Measurements from ENCODE around the gene TSHZ2. TPM values are rescaled to one million over a fixed set of nuclear protein-coding genes. Genes with fewer than 3 reads are reported as not detected.

The TSHZ2 gene
- total and polyA plus RNA-seq, 9 of the 15 experiments (the other 6 are each of a cell fraction or from before 2014, with no cell fraction given): 0.03 to 0.20 (median 0.05) TPM; not detected in 4

DNA sequence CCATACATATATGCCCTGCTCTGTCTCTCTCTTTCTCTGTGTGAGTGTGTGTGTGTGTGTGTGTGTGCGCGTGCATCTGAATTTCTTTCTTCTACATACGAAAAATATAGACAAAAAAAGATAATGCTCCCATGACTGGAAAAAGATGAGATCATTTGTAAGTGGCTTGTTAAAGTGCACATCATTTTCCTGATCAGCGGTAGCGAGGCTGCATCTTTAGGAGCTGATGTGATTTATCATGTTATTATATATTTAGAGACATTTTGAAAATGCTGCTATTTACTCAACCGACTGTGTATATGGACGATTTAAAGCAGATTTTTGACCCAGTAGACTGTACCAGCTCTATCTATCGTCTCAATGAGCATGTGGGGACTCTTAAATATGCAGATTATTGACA, 265.3 kb downstream of the TSHZ2 start (continued):
- TF ChIP-seq, protein P1, sequence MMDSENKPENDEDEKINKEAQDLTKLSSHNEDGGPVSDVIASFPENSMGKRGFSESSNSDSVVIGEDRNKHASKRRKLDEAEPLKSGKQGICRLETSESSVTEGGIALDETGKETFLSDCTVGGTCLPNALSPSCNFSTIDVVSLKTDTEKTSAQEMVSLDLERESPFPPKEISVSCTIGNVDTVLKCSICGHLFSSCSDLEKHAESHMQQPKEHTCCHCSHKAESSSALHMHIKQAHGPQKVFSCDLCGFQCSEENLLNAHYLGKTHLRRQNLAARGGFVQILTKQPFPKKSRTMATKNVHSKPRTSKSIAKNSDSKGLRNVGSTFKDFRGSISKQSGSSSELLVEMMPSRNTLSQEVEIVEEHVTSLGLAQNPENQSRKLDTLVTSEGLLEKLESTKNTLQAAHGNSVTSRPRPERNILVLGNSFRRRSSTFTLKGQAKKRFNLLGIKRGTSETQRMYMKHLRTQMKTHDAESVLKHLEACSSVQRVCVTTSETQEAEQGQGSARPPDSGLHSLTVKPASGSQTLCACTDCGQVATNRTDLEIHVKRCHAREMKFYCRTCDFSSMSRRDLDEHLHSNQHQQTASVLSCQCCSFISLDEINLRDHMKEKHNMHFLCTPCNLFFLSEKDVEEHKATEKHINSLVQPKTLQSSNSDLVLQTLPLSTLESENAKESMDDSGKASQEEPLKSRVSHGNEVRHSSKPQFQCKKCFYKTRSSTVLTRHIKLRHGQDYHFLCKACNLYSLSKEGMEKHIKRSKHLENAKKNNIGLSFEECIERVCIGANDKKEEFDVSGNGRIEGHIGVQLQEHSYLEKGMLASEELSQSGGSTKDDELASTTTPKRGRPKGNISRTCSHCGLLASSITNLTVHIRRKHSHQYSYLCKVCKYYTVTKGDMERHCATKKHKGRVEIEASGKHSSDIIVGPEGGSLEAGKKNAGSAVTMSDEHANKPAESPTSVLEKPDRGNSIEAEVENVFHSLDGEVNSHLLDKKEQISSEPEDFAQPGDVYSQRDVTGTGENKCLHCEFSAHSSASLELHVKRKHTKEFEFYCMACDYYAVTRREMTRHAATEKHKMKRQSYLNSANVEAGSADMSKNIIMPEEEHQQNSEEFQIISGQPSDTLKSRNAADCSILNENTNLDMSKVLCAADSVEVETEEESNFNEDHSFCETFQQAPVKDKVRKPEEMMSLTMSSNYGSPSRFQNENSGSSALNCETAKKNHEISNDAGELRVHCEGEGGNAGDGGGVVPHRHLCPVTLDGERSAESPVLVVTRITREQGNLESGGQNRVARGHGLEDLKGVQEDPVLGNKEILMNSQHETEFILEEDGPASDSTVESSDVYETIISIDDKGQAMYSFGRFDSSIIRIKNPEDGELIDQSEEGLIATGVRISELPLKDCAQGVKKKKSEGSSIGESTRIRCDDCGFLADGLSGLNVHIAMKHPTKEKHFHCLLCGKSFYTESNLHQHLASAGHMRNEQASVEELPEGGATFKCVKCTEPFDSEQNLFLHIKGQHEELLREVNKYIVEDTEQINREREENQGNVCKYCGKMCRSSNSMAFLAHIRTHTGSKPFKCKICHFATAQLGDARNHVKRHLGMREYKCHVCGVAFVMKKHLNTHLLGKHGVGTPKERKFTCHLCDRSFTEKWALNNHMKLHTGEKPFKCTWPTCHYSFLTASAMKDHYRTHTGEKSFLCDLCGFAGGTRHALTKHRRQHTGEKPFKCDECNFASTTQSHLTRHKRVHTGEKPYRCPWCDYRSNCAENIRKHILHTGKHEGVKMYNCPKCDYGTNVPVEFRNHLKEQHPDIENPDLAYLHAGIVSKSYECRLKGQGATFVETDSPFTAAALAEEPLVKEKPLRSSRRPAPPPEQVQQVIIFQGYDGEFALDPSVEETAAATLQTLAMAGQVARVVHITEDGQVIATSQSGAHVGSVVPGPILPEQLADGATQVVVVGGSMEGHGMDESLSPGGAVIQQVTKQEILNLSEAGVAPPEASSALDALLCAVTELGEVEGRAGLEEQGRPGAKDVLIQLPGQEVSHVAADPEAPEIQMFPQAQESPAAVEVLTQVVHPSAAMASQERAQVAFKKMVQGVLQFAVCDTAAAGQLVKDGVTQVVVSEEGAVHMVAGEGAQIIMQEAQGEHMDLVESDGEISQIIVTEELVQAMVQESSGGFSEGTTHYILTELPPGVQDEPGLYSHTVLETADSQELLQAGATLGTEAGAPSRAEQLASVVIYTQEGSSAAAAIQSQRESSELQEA (IDR thresholded peaks at IDR 0.05; ENCODE audit: low read depth): no peak

- Histone ChIP-seq H4K20me1 (replicated peaks; ENCODE audit: control insufficient read depth, insufficient read depth, low read length) (no peaks in the 10 kb centered on the region), H3K9me1 (ENCODE audit: control insufficient read depth, insufficient read depth, low read length) (no peaks in the 10 kb centered on the region), H3K27me3 (ENCODE audit: control insufficient read depth in 2 of 2, insufficient read depth in 2 of 2, low read length in 2 of 2) (peaks cover 0 to under 1% of the 10 kb centered on the region in 2 experiments; a peak in 1 of 5 replicates), H3K9me3 (replicated peaks; ENCODE audit: control insufficient read depth, insufficient read depth, low read depth, low read length) (no peaks in the 10 kb centered on the region), H3K36me3 (ENCODE audit: control insufficient read depth, insufficient read depth, low read length) (no peaks in the 10 kb centered on the region), H3K4me2 (ENCODE audit: insufficient read depth, low read length) (no peak overlapping the region), H3K27ac (ENCODE audit: extremely low read depth, low read depth, low read length) (no peak overlapping the region), H3K79me2 (ENCODE audit: control insufficient read depth, insufficient read depth, low read length) (no peaks in the 10 kb centered on the region), H3K4me1 (replicated peaks in 1 of 2; ENCODE audit: control insufficient read depth in 2 of 2, insufficient read depth in 2 of 2, low read length in 2 of 2) (no peaks in the 10 kb centered on the region), H2AFZ (ENCODE audit: low read depth, low read length) (no peak overlapping the region), H3K4me3 (no peak overlapping the region), H3K9ac (ENCODE audit: insufficient read depth in 1 of 2, low read depth in 2 of 2, low read length in 2 of 2) (no peak overlapping the region)
- DNase-seq (ENCODE audit: extremely low read depth in 1 of 4, low spot score in 3 of 4) (no peak), FAIRE-seq (no peak), ATAC-seq (no peak)
- CTCF ChIA-PET (ENCODE audit: low intra/inter-chr PET ratio): no interaction called here
- 0% methylated on average over 3 of the region's 3 CpGs for WGBS (ENCODE audit: insufficient coverage, low coverage, missing lambda C conversion rate)
- POLR2A ChIA-PET: interaction anchor here (0.8 kb wide), 1 partner anchor 55 kb away, joined by 3 read pairs; no protein-coding TSS in a partner anchor
- no TSS peak for BruUV-seq (replicated peaks)
- in situ Hi-C loops (cut with MboI): no loop called here
- intact Hi-C loops (cut with micrococcal nuclease): loop anchor here (10.0 kb wide), 1 partner anchor 177 kb away; no protein-coding TSS in a partner anchor
- TF ChIP-seq CBX8 (IDR thresholded peaks at IDR 0.05; ENCODE audit: borderline replicate concordance, extremely low read depth, low read depth, low read length, poor library complexity, severe bottlenecking) (no peak), TSHZ1 (CRISPR knock-in tag; IDR thresholded peaks at IDR 0.05) (no peak), NELFE (IDR thresholded peaks at IDR 0.05; ENCODE audit: insufficient read depth, insufficient read length) (no peak), HSF4 (CRISPR knock-in tag; IDR thresholded peaks at IDR 0.05; ENCODE audit: borderline replicate concordance) (no peak), CSDE1 (IDR thresholded peaks at IDR 0.05) (no peak), DACH1 (IDR thresholded peaks at IDR 0.05; ENCODE audit: partially characterized antibody) (no peak), RUNX1 (IDR thresholded peaks at IDR 0.05; ENCODE audit: low read depth) (no peak), ZNF384 (IDR thresholded peaks at IDR 0.05; ENCODE audit: low read depth, low read length) (no peak)
These were observed 266.0 kb downstream of the TSHZ2 start for GRCh38 chr20:53238121-53238660.
